H1 (cell line): Measurements from ENCODE around the gene NEURL1B. TPM values are rescaled to one million over a fixed set of nuclear protein-coding genes. Genes with fewer than 3 reads are reported as not detected.
A peak's percentile ranks its signal among the peaks of the same experiment; 100 is the strongest.

Experiments
- CTCF ChIA-PET: fragments of 300-600 bp; sonication (Branson Sonifier 250); formaldehyde crosslinking; loops from one replicate; lab custom pipeline; 2021; ENCODE audit not compliant: partially characterized antibody; lab: Charles Lee
- POLR2A ChIA-PET: fragments of 300-600 bp; sonication (Branson Sonifier 250); formaldehyde crosslinking; loops from one replicate; lab custom pipeline; 2021; ENCODE audit warnings: inconsistent platforms; ENCODE audit not compliant: partially characterized antibody; lab: Charles Lee
- DNase-seq, 2 experiments: peaks; one replicate each; pipeline versions ENCODE4 v3.0.0 to v3.0.0-alpha.2; 2010 to 2022; ENCODE audit warnings: low spot score in 2 of 2, low read depth in 1 of 2, mixed read lengths in 1 of 2
- FAIRE-seq: peaks from 2 replicates; lab custom pipeline; 2011; peaks lifted over from hg19 to GRCh38; lab: Jason Lieb, UNC
- H2AFZ ChIP-seq: 2 replicates; pipeline ENCODE4 v1.8.1; 2012; ENCODE audit warnings: low read length, inconsistent platforms
- H2AK5ac ChIP-seq: 2 replicates; pipeline ENCODE4 v1.6.1; 2013; ENCODE audit warnings: low read depth, low read length
- H2BK120ac ChIP-seq: replicated peaks from 2 replicates; pipeline ENCODE3; 2013; ENCODE audit warnings: low read depth, low read length, inconsistent platforms
- H2BK12ac ChIP-seq: 2 replicates; pipeline ENCODE4 v1.6.1; 2013; ENCODE audit warnings: low read depth, low read length
- H2BK15ac ChIP-seq: 2 replicates; pipeline ENCODE4 v1.6.1; 2013; ENCODE audit warnings: low read length
- H2BK20ac ChIP-seq: 2 replicates; pipeline ENCODE4 v1.6.1; 2013; ENCODE audit warnings: low read length
- H2BK5ac ChIP-seq: 2 replicates; pipeline ENCODE4 v1.6.1; 2013; ENCODE audit warnings: low read depth, low read length
- H3K14ac ChIP-seq: 2 replicates; pipeline ENCODE4 v1.6.1; 2013; ENCODE audit warnings: inconsistent platforms; ENCODE audit not compliant: insufficient read length
- H3K18ac ChIP-seq: 2 replicates; pipeline ENCODE4 v1.6.1; 2013; ENCODE audit warnings: low read length; ENCODE audit errors: extremely low read depth
- H3K23ac ChIP-seq: 2 replicates; pipeline ENCODE4 v1.6.1; 2013; ENCODE audit warnings: inconsistent platforms; ENCODE audit not compliant: insufficient read length
- H3K23me2 ChIP-seq: 2 replicates; pipeline ENCODE4 v1.6.1; 2013; ENCODE audit warnings: low read depth, low read length
- H3K27ac ChIP-seq: 2 replicates; pipeline ENCODE4 v1.6.1; 2011; ENCODE audit warnings: low read depth, low read length, inconsistent platforms
- H3K27me3 ChIP-seq, 4 experiments: replicated peaks in 1 of 4; 1 replicate in 1 of 4; 2 replicates in 3 of 4; pipeline versions ENCODE4 v1.6.1 to v1.8.1; 2011 to 2013; ENCODE audit warnings: low read length in 3 of 4, mild to moderate bottlenecking in 3 of 4, inconsistent platforms in 2 of 4, mixed read lengths in 2 of 4, moderate library complexity in 1 of 4; ENCODE audit not compliant: control insufficient read depth in 3 of 4, insufficient read depth in 3 of 4; ENCODE audit errors: extremely low read depth in 1 of 4
- H3K36me3 ChIP-seq, 4 experiments: 2 replicates each; pipeline versions ENCODE4 v1.6.1 to v1.8.1; 2011 to 2013; ENCODE audit warnings: mild to moderate bottlenecking in 4 of 4, low read length in 3 of 4, moderate library complexity in 2 of 4, control low read depth in 1 of 4, inconsistent platforms in 1 of 4; ENCODE audit not compliant: insufficient read depth in 4 of 4, control insufficient read depth in 2 of 4
- H3K4ac ChIP-seq: replicated peaks from 2 replicates; pipeline ENCODE3; 2013; ENCODE audit warnings: low read length, low read depth, mixed read lengths, inconsistent platforms; ENCODE audit not compliant: insufficient read length
- H3K4me1 ChIP-seq, 4 experiments: replicated peaks in 1 of 4; 1 replicate in 1 of 4; 2 replicates in 3 of 4; pipeline versions ENCODE4 v1.6.1 to v1.8.1; 2011 to 2013; ENCODE audit warnings: low read length in 3 of 4, inconsistent platforms in 2 of 4, mixed read lengths in 1 of 4; ENCODE audit not compliant: insufficient read depth in 4 of 4, control insufficient read depth in 3 of 4
- H3K4me2 ChIP-seq, 2 experiments: 2 replicates each; pipeline versions ENCODE4 v1.6.1 to v1.8.1; 2011 to 2013; ENCODE audit warnings: low read depth in 2 of 2, low read length in 2 of 2, control low read depth in 1 of 2, inconsistent platforms in 1 of 2, mild to moderate bottlenecking in 1 of 2; ENCODE audit not compliant: insufficient read depth in 1 of 2
- H3K4me3 ChIP-seq, 4 experiments: fragments of 200-600, 300-600 bp in 1 of 4; sonication (generic), shearing (Covaris generic), sonication (Bioruptor Twin) in 1 of 4; 2 replicates each; pipeline versions ENCODE4 v1.5.1 to v1.8.1; 2011 to 2016; ENCODE audit warnings: low read length in 4 of 4, low read depth in 3 of 4, control low read depth in 2 of 4, inconsistent platforms in 2 of 4, mild to moderate bottlenecking in 2 of 4, mixed read lengths in 1 of 4, moderate library complexity in 1 of 4; ENCODE audit not compliant: insufficient read depth in 2 of 4; ENCODE audit errors: extremely low read depth in 1 of 4
- H3K56ac ChIP-seq: replicated peaks from 2 replicates; pipeline ENCODE3; 2013; ENCODE audit warnings: low read depth, mild to moderate bottlenecking, mixed read lengths, low read length, inconsistent platforms; ENCODE audit not compliant: insufficient read length
- H3K79me1 ChIP-seq: 2 replicates; pipeline ENCODE4 v1.6.1; 2013; ENCODE audit warnings: low read depth, low read length, control low read depth
- H3K79me2 ChIP-seq, 2 experiments: 2 replicates each; pipeline versions ENCODE4 v1.6.1 to v1.8.1; 2012 to 2013; ENCODE audit warnings: low read length in 2 of 2, mild to moderate bottlenecking in 2 of 2, inconsistent platforms in 1 of 2; ENCODE audit not compliant: insufficient read depth in 2 of 2, control insufficient read depth in 1 of 2
- H3K9ac ChIP-seq, 4 experiments: replicated peaks in 1 of 4; 1 replicate in 1 of 4; 2 replicates in 3 of 4; pipeline versions ENCODE4 v1.6.1 to v1.8.1; 2011 to 2013; ENCODE audit warnings: low read depth in 3 of 4, low read length in 3 of 4, control low read depth in 2 of 4, mild to moderate bottlenecking in 2 of 4, moderate library complexity in 2 of 4, inconsistent platforms in 1 of 4; ENCODE audit errors: extremely low read depth in 1 of 4
- H3K9me3 ChIP-seq, 2 experiments: 2 replicates each; pipeline versions ENCODE4 v1.6.1 to v1.8.1; 2012 to 2013; ENCODE audit warnings: mild to moderate bottlenecking in 2 of 2, moderate library complexity in 2 of 2, control low read depth in 1 of 2, inconsistent platforms in 1 of 2, low read depth in 1 of 2, low read length in 1 of 2, mixed read lengths in 1 of 2; ENCODE audit not compliant: insufficient read depth in 2 of 2
- H4K20me1 ChIP-seq, 2 experiments: replicated peaks in 1 of 2; 2 replicates each; pipeline versions ENCODE3 to v1.8.1; 2011 to 2013; ENCODE audit warnings: inconsistent platforms in 2 of 2, low read length in 2 of 2, mild to moderate bottlenecking in 1 of 2; ENCODE audit not compliant: insufficient read depth in 2 of 2, control insufficient read depth in 1 of 2
- H4K5ac ChIP-seq: 2 replicates; pipeline ENCODE4 v1.6.1; 2013; ENCODE audit warnings: low read length, low read depth, mixed read lengths, inconsistent platforms; ENCODE audit not compliant: insufficient read length
- H4K8ac ChIP-seq: 2 replicates; pipeline ENCODE4 v1.8.0; 2013; ENCODE audit warnings: mild to moderate bottlenecking, moderate library complexity, low read length, inconsistent platforms; ENCODE audit not compliant: insufficient read depth; ENCODE audit errors: extremely low read depth
- H4K91ac ChIP-seq: replicated peaks from 2 replicates; pipeline ENCODE3; 2013; ENCODE audit warnings: low read length, mixed read lengths, inconsistent platforms; ENCODE audit not compliant: insufficient read length
- CHD2 ChIP-seq: IDR thresholded peaks from 2 replicates; pipeline ENCODE4 v1.6.1; 2012; ENCODE audit warnings: low read length, improper control_type of control experiment
- EZH2 ChIP-seq: fragments of 200-600 bp; sonication (generic); IDR thresholded peaks from 2 replicates; pipeline ENCODE4 v1.7.1; 2012; ENCODE audit warnings: low read depth, mild to moderate bottlenecking, moderate library complexity, low read length, inconsistent platforms; ENCODE audit not compliant: severe bottlenecking
- GTF2F1 ChIP-seq: IDR thresholded peaks from 2 replicates; pipeline ENCODE4 v1.6.1; 2012; ENCODE audit warnings: low read depth, low read length, improper control_type of control experiment, borderline replicate concordance
- JUN ChIP-seq: IDR thresholded peaks from 2 replicates; pipeline ENCODE4 v1.6.1; 2011; ENCODE audit warnings: low read depth, mild to moderate bottlenecking, improper control_type of control experiment, low read length
- SIRT6 ChIP-seq: IDR thresholded peaks from one replicate; pipeline ENCODE4 v1.7.1; 2012; ENCODE audit warnings: low read length, inconsistent platforms
- SP4 ChIP-seq: IDR thresholded peaks from 2 replicates; pipeline ENCODE4 v1.6.1; 2012; ENCODE audit warnings: low read length, inconsistent platforms
- ZNF274 ChIP-seq: IDR thresholded peaks from 2 replicates; pipeline ENCODE4 v1.7.0; 2012; ENCODE audit warnings: low read length, borderline replicate concordance; ENCODE audit errors: extremely low read depth
- WGBS, 2 experiments: shearing (Covaris generic) in 1 of 2; methylation state at CpG; one replicate each; pipeline versions ENCODE4 v1.1.6 to v1.1.7; 2013 to 2015; ENCODE audit warnings: low lambda C conversion rate in 2 of 2, mixed read lengths in 2 of 2, inconsistent platforms in 1 of 2, low coverage in 1 of 2, missing lambda C conversion rate in 1 of 2; ENCODE audit not compliant: insufficient replicate concordance in 2 of 2, insufficient coverage in 1 of 2, insufficient read length in 1 of 2; ENCODE audit errors: extremely low coverage in 1 of 2, missing lambda C conversion rate in 1 of 2; 5-methylcytosine and 5-hydroxymethylcytosine counted together
- polyA plus RNA-seq, 7 experiments: library from polyadenylated mRNA; depleted of rRNA in 3 of 7; stranded (reverse) in 5 of 7; unstranded in 2 of 7; fragments of >200 nt in 5 of 7; fragments of 200-250 nt in 2 of 7; gene quantifications; 1 replicate in 5 of 7; 2 replicates in 1 of 7; 4 replicates in 1 of 7; pipeline versions ENCODE4 v1.2.1 to v1.2.3, GENCODE V29; 2011 to 2013; ENCODE audit warnings: missing spikeins in 2 of 7, mixed read lengths in 2 of 7
- total RNA-seq: library from RNA; stranded (reverse); fragmentation: NEBNext Ultra II Directional; extraction: Animal tissue kit (Norgen Biotek cat#: 25700); gene quantifications from 2 replicates; pipeline ENCODE4 v1.2.1, GENCODE V29; 2021

The NEURL1B gene
- total and polyA plus RNA-seq, 2 of the 8 experiments (the other 6 are each of a cell fraction or from before 2014, with no cell fraction given) = 3.3 to 6.1 TPM

- Histone ChIP-seq H4K91ac (no peak overlapping the region), H3K4me3 (no peak overlapping the region), H3K27ac (no peak overlapping the region), H4K5ac (no peak overlapping the region), H3K4ac (no peak overlapping the region), H3K27me3 (peaks cover 0 to 2% (median 0%) of the 10 kb centered on the region in 4 experiments; a peak in 2 of 7 replicates), H3K18ac (no peak overlapping the region), H3K9ac (no peak overlapping the region), H2BK15ac (0 out of 2 replicates have a peak overlapping the region, but pooled peaks have one; percentile 3), H3K4me1 (peaks cover 0 to 3% (median 0%) of the 10 kb centered on the region in 4 experiments; a peak in 2 of 7 replicates), H2BK12ac (0 out of 2 replicates have a peak overlapping the region, but pooled peaks have one; percentile 72), H2BK5ac (peak overlapping the region; percentile 31; the same call in 1 of the 2 replicates), H3K56ac (no peak overlapping the region), H3K23ac (no peak overlapping the region), H4K20me1 (peaks cover 0 to 11% of the 10 kb centered on the region in 2 experiments), H4K8ac (no peak overlapping the region), H3K4me2 (no peak overlapping the region), H2BK120ac (no peak overlapping the region), H3K79me1 (no peaks in the 10 kb centered on the region; the same call in 1 of the 2 replicates), H3K9me3 (no peaks in the 10 kb centered on the region), H3K79me2 (no peaks in the 10 kb centered on the region), H2AFZ (no peak overlapping the region), H2AK5ac (no peak overlapping the region), H3K23me2 (peaks cover 9% of the 10 kb centered on the region; the same call in 1 of the 2 replicates), H3K36me3 (no peaks in the 10 kb centered on the region), H2BK20ac (peak overlapping the region; percentile 6; the same call in 1 of the 2 replicates), H3K14ac (no peak overlapping the region)
- 97% methylated on average over 14 of the region's 14 CpGs; no CpG with 5 or more reads in 1 of the 2 experiments for WGBS, 2 experiments
- CTCF ChIA-PET = interaction anchor here (0.6 to 1.6 kb wide), 4 partner anchors 15 to 137 kb away, joined by 3 to 6 read pairs (median 3); no protein-coding TSS in a partner anchor
- POLR2A ChIA-PET = no interaction called here
- DNase-seq (no peak), FAIRE-seq (no peak)
- TF ChIP-seq GTF2F1 (no peak), EZH2 (no peak), SIRT6 (no peak), ZNF274 (no peak), SP4 (no peak), JUN (no peak), CHD2 (no peak)
Observed at GRCh38 chr5:172597755-172598155, 43.3 kb upstream of the NEURL1B start.
